Suppressor macrophage treated with lipopolysaccharide for 1 hour (primary cell): Measurements from ENCODE around the gene CASP2.
"Not testable (repeated sequence)": the region's sequence is repeated elsewhere in the genome, so short reads cannot be mapped to it uniquely, and the experiment has no call there.

Source experiments
- DNase-seq, 3 donors: peaks; one replicate each; pipeline ENCODE4 v3.0.0-alpha.2; 2020 to 2022

The CASP2 gene

DNA sequence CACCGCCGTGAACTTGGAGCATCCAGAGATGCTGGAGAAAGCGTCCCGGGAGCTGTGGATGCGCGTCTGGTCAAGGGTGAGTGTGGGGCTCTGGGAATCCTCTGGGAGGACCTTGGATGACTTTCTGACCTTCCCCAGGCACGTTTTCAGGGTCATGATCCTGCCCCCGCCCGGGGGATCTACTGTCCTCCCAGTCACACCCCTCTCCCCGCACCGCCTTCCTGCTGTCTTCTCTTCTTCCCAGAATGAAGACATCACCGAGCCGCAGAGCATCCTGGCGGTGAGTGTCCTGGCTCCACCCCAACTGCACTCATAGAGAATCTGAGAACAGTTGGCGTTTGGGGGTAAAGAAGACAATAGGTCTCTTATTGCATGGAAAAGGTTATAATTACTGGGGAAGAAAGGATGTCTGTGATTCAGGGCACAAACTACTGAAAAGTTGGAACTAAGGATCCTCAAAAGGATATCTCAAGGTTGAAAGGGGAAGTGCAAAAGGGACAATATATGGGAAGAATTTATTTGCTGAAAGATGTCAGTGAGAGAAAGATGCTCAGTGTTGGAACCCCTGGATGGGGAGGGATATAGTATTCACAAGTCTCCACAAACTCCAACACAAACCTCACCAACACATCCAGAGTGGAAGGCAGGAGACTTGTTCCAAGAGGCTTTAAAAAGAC is 23.0 kb upstream of the CASP2 start:
- no peak for DNase-seq

DNA sequence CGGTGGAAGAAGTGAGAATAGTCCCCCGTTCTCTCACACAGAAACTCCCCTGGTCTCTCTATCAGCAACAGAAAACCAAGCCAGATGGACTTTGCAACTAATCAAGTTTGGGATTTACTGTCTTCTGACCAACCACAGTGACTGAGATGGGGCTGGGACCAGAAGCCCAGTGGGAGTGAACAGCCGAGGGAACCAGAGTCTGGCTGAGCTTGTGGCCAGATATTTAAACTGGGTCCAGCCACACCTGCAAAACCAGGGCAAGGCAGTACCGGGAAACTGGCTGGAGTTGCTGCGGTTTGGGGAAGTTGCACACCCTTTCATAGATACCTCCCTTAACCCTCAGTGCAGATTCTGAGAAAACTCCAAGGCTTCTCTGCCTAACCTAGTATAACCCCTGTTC is 18.9 kb upstream of the CASP2 start:
- DNase-seq: no peak

- DNase-seq: no peak
Observed at GRCh38 chr7:143271240-143271639, 16.9 kb upstream of the CASP2 start.

DNA sequence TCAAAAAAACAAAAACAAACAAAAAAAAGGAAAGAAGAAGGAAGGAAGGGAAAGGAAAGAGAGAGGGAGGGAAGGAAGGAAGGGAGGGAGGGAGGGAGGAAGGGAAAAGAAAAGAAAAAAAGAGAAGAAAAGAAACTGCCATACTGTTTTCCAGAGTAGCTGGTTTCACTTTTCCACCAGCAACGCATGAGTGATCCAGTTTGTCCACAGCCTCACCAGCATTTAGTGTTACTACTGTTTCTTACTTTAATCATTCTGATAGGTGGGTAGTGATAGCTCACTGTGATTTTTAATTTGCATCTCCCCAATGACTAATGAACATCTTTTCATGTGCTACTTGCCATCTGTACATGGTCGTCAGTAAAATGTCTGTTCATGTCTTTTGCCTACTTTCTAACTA is 15.3 kb upstream of the CASP2 start:
- no peak for DNase-seq

DNA sequence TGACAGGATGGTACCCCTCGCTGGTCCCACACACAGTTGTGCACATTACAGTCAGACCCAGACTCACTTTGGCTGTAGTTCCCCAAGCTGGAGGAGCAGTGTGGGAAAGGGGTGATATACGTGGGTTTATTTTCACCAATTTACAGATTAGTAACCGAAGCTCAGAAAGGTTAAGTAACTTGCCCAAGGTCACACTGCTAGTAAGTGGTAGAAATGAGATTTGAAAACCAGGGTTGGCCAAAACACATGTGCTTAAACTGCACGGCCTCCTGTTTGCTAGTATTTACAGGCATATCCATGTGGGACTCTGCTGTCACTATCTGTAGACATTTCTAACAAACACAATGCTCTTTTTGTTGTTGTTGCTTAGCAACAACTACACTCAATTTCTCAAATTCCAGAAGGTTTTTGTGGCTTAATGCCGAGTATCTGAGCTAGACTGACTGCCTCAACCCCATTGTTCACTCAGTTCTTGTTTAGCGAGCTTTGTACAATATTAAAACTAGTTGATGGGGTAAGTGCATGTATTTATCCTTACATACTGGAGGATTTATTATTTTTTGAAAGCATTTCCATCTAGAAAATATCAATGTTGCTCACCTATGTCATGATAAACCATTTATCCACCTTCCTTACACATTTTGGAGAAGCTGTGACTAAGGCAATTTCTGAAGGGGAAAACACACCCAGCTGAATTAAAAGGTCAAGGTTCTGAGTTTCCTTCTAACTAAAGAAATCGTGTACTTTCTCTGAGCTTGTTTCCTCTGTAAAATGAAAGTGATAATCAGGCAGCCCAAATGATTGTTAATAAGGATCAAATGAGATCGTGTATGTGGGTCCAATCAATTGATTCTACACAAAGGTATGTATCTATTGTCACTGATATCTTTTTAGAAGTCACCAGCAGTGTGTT is 8.7 kb upstream of the CASP2 start:
- DNase-seq: peak; percentile 51 to 85 (median 80)

DNA sequence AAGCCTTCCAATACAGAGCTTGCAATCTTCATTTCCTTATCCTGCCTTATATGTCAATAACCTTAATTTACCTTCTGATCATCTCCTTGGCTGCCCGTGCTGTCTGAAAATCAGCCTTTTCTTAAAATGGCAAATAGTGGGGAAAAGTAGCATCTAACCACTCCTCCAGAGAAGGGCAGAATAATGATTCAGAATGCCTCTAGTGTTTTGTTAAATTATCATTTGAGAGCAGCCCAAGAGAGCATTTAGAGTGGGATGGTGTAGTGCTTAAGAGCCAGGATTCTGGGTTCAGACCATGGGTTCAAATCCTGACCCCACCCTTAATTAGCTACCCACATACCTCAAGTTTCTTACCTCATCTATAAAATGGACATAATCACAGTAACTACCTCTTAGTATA is 8.0 kb upstream of the CASP2 start:
- DNase-seq: no peak

- DNase-seq: peak; percentile 36 to 48 (median 37)
Observed at GRCh38 chr7:143280566-143280965, 7.6 kb upstream of the CASP2 start.

DNA sequence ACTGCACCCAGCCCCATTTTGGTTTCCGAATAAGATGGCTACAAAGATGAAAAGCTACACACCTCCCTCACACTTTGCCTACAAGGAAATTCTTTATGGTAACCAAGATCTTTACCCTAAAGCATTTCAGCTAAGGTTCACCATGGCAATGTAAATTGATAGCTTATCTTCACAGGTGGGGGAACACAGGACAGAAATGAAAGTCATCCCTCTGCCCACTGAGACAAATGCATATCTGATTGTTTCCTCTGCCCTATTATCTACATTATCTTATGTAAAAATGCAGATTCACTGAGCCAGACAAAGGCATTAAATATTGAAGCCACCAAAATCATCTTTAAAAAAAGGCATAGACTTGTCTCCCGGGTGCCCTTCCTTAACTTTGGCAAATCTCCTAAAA is 6.6 kb upstream of the CASP2 start:
- no peak for DNase-seq

- no peak for DNase-seq
Observed at GRCh38 chr7:143282124-143282523, 6.0 kb upstream of the CASP2 start.

GRCh38 chr7:143283381-143283780 is 4.8 kb upstream of the CASP2 start:
- DNase-seq: peak in 2 of 3 donors; percentile 27 to 28

DNA sequence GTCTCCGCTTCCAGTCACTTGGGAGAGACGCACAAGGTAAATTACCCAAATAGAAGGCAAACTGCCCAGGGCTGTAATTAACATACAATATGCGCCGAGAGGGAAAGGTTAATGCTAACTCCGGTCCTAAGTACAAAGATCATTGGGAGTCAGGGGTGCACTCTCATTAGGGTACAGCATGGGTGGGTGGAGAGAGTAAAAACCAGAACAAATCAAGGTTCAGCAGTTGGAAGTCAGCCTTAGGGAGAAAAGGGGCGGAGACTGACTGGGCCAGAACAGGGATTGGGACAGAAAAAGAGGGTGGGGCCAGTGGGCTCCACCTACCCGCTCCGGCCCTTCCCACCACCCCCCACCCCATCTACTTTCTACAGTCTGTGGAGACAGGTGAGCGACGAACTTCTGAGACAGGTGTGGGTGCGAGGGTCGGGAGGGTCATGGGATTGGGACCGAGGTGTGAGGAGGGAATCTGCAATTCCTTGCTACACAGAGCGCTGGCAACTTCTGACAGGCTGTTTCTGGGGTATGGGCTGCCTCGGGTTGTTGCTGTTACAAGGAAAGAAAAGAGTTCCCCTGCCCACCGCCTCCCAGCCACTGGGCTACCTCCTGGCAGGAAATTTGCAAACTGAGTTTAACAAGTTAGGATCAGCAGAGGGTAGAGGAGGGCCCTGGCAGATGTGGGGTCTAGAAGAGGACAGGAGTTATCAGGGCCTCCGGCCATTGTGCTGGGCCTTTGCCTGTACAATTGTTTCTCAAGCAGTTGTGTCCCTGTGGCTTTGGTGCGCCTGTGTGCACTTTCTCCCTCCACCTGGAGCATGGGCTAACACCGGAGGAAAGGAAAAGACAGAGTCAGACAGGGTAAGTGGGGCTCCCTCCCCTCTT is 3.3 kb upstream of the CASP2 start, which contains the start of gene TMEM139:
TSS of gene TMEM139 (plus strand) at position 368 of the 879 bp plus-strand sequence. CDS start 1,000 bp downstream, outside the sequence.
- no peak for DNase-seq

DNA sequence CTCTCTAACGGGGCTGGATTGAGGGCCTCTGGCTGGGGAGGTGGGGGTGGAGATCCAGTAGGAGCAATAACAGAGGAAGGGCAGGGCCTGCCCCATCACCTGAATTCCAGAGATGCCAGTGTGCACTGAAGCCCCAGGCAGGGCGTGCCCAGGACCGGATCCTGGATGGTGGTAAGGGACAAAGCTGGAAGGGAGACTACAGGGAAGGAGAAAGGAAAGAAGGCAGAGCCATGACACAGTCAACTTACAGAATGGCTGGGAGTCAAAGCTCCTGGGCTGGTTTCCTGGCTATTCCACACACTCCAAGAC is 2.7 kb upstream of the CASP2 start:
- DNase-seq: no peak

DNA sequence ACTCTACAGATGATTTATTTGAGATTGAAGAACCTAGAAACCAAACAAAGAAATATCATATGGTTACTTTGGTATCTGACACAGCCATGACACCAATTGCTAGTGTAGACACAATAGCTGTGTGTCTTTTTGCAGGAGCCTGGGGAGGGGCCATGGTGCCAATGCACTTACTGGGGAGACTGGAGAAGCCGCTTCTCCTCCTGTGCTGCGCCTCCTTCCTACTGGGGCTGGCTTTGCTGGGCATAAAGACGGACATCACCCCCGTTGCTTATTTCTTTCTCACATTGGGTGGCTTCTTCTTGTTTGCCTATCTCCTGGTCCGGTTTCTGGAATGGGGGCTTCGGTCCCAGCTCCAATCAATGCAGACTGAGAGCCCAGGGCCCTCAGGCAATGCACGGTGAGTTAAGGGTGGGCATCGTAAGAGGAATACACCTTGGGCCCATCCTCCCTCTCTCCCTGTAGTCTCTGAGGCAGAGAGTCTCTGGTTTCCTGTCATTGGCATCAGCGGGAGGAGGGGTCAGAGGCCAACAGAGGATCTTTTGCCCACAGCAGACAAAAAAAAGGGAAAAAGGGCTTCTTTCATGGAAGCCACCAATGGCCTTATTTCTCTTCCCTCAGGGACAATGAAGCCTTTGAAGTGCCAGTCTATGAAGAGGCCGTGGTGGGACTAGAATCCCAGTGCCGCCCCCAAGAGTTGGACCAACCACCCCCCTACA is 2.2 kb upstream of the CASP2 start:
- DNase-seq: no peak

- no peak for DNase-seq
Observed at GRCh38 chr7:143286522-143286890, 1.6 kb upstream of the CASP2 start.

- no peak for DNase-seq
Observed at GRCh38 chr7:143287339-143287934, 714 bp upstream of the CASP2 start.

DNA sequence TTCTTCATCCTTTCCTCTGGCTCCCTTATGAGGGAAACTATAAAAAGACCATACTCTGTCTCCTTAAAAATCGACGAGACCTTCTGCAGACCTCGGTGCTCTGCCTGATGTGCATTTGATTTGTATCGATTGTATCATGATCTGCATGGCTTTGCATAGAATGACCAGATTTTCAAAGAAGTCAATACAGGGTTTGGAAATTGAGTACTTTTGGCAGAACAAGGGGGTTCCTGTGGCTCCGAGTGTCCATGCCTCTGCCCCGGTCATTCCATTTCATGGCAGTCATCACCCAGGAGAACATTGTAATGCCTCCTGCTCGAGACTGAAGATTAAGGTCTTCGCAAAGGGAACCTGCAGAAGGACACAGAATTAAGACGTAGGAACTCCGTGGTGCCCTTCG is 685 bp downstream of the CASP2 start:
- DNase-seq: peak; percentile 29 to 48 (median 37)

- peak; percentile 44 to 52 (median 52) for DNase-seq
Observed at GRCh38 chr7:143289421-143289820, 1.3 kb downstream of the CASP2 start.

- DNase-seq: not testable (repeated sequence)
Observed at GRCh38 chr7:143289888-143290287, 1.7 kb downstream of the CASP2 start.

- DNase-seq: no peak
Observed at GRCh38 chr7:143290293-143290692, 2.1 kb downstream of the CASP2 start.

GRCh38 chr7:143292876-143293275 is 4.7 kb downstream of the CASP2 start:
- no peak for DNase-seq

GRCh38 chr7:143295870-143296269 is 7.7 kb downstream of the CASP2 start:
- DNase-seq: no peak

- peak in 2 of 3 donors; percentile 31 to 39 for DNase-seq
Observed at GRCh38 chr7:143296686-143297085, 8.5 kb downstream of the CASP2 start.
